Transverse colon (tissue), 4 donors: Measurements from ENCODE around the gene EPHB6.

Experiments
- EP300 ChIP-seq: sonication (generic); formaldehyde crosslinking; IDR thresholded peaks from one replicate; pipeline ENCODE4 v1.6.1; 2017; ENCODE audit warnings: antibody characterized with exemption, low read depth
- POLR2A ChIP-seq: fragments of 450-650 bp; IDR thresholded peaks from one replicate; pipeline ENCODE4 v1.6.1; 2016; ENCODE audit warnings: antibody characterized with exemption, mild to moderate bottlenecking, moderate library complexity
- POLR2AphosphoS5 ChIP-seq, 3 donors: sonication (generic); formaldehyde crosslinking; IDR thresholded peaks; one replicate each; pipeline ENCODE4 v1.6.1; 2016; ENCODE audit warnings: antibody characterized with exemption in 3 of 3
- TF ChIP-seq, protein P1 (sequence below), 5 experiments: fragments of 200-600 bp in 3 of 5; fragments of 450-650 bp in 2 of 5; sonication (generic) in 3 of 5; IDR thresholded peaks; 1 replicate in 2 of 5; 2 replicates in 3 of 5; pipeline ENCODE4 v1.5.1; 2016 to 2017; ENCODE audit warnings: antibody characterized with exemption in 5 of 5, inconsistent platforms in 3 of 5, mild to moderate bottlenecking in 2 of 5, moderate library complexity in 1 of 5

DNA sequence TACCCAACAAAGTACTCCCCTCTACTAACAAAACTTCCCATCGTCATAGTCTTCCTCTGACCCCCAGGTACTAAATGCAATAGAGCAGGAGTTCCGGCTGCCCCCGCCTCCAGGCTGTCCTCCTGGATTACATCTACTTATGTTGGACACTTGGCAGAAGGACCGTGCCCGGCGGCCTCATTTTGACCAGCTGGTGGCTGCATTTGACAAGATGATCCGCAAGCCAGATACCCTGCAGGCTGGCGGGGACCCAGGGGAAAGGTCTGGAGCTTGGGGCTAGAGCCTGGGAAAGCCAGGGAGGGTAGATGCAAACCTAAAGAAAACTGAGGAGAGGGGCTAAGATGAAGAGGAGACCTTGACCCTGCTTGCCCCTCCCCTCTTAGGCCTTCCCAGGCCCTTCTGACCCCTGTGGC, 15.3 kb downstream of the EPHB6 start:
- TF ChIP-seq POLR2A: no peak
- TF ChIP-seq POLR2AphosphoS5 (IDR thresholded peaks at IDR 0.05): no peak
- TF ChIP-seq, protein P1, sequence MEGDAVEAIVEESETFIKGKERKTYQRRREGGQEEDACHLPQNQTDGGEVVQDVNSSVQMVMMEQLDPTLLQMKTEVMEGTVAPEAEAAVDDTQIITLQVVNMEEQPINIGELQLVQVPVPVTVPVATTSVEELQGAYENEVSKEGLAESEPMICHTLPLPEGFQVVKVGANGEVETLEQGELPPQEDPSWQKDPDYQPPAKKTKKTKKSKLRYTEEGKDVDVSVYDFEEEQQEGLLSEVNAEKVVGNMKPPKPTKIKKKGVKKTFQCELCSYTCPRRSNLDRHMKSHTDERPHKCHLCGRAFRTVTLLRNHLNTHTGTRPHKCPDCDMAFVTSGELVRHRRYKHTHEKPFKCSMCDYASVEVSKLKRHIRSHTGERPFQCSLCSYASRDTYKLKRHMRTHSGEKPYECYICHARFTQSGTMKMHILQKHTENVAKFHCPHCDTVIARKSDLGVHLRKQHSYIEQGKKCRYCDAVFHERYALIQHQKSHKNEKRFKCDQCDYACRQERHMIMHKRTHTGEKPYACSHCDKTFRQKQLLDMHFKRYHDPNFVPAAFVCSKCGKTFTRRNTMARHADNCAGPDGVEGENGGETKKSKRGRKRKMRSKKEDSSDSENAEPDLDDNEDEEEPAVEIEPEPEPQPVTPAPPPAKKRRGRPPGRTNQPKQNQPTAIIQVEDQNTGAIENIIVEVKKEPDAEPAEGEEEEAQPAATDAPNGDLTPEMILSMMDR (IDR thresholded peaks at IDR 0.05): no peak
- no peak for TF ChIP-seq EP300
